IMR-90 (cell line): Measurements from ENCODE around the gene LY86. TPM values are rescaled to one million over a fixed set of nuclear protein-coding genes. Genes with fewer than 3 reads are reported as not detected.

ENCODE experiments used
- ATAC-seq: fragments of 200-7000 bp; cut with Tn5 transposase; 2 replicates; pipeline ENCODE4 v1.9.1; 2020; ENCODE audit warnings: low read depth, mild to moderate bottlenecking, moderate library complexity
- BruUV-seq: library from RNA; stranded (reverse); fragments of 400-500 nt; replicated peaks from 2 replicates; lab custom pipeline; 2021; lab: Mats Ljungman, UMichigan
- CTCF ChIA-PET: fragments of 300-600 bp; formaldehyde crosslinking; extraction: SDS; loops from one replicate; lab custom pipeline; 2021; ENCODE audit warnings: antibody characterized with exemption; lab: Yijun Ruan, JAX
- POLR2A ChIA-PET: fragments of 300-600 bp; sonication (Branson Sonifier 250); formaldehyde crosslinking; loops from one replicate; lab custom pipeline; 2022; ENCODE audit warnings: antibody characterized with exemption; ENCODE audit not compliant: unreplicated experiment; lab: Charles Lee
- DNase-seq: peaks from one replicate; pipeline ENCODE4 v3.0.0; 2013
- H2AFZ ChIP-seq: replicated peaks from 2 replicates; pipeline ENCODE3; 2013; ENCODE audit warnings: low read length, mild to moderate bottlenecking; ENCODE audit not compliant: poor library complexity
- H2AK5ac ChIP-seq: 2 replicates; pipeline ENCODE4 v1.6.1; 2013; ENCODE audit warnings: low read depth, low read length, inconsistent platforms
- H2AK9ac ChIP-seq: replicated peaks from 2 replicates; pipeline ENCODE3; 2013; ENCODE audit warnings: mild to moderate bottlenecking, low read depth, low read length, moderate library complexity; ENCODE audit not compliant: poor library complexity
- H2BK120ac ChIP-seq: 2 replicates; pipeline ENCODE4 v1.6.1; 2013; ENCODE audit warnings: low read depth, low read length, inconsistent platforms
- H2BK15ac ChIP-seq: 3 replicates; pipeline ENCODE4 v1.6.1; 2013; ENCODE audit warnings: low read depth, low read length, inconsistent platforms
- H2BK20ac ChIP-seq: 2 replicates; pipeline ENCODE4 v1.6.1; 2013; ENCODE audit warnings: low read depth, mild to moderate bottlenecking, inconsistent platforms, low read length, moderate library complexity
- H2BK5ac ChIP-seq: 2 replicates; pipeline ENCODE4 v1.6.1; 2013; ENCODE audit warnings: mild to moderate bottlenecking, low read depth, low read length, inconsistent platforms; ENCODE audit not compliant: poor library complexity, severe bottlenecking
- H3K14ac ChIP-seq: replicated peaks from 2 replicates; pipeline ENCODE4 v1.6.1; 2013; ENCODE audit warnings: low read depth, low read length, inconsistent platforms
- H3K18ac ChIP-seq: 2 replicates; pipeline ENCODE4 v1.6.1; 2013; ENCODE audit warnings: low read depth, low read length, control low read depth
- H3K23ac ChIP-seq: 2 replicates; pipeline ENCODE4 v1.6.1; 2013; ENCODE audit warnings: low read depth, low read length, inconsistent platforms
- H3K27ac ChIP-seq: 2 replicates; pipeline ENCODE4 v1.5.1; 2013; ENCODE audit warnings: mild to moderate bottlenecking, control low read depth, low read length; ENCODE audit not compliant: insufficient read depth
- H3K27me3 ChIP-seq: 2 replicates; pipeline ENCODE4 v1.6.1; 2013; ENCODE audit warnings: low read length; ENCODE audit not compliant: control insufficient read depth, insufficient read depth
- H3K36me3 ChIP-seq: 2 replicates; pipeline ENCODE4 v1.6.1; 2013; ENCODE audit warnings: low read length, mixed read lengths; ENCODE audit not compliant: control insufficient read depth, insufficient read depth
- H3K4ac ChIP-seq: 2 replicates; pipeline ENCODE4 v1.6.1; 2013; ENCODE audit warnings: low read depth, low read length, inconsistent platforms
- H3K4me1 ChIP-seq: 2 replicates; pipeline ENCODE4 v1.6.1; 2013; ENCODE audit warnings: low read length, mixed read lengths; ENCODE audit not compliant: control insufficient read depth, insufficient read depth
- H3K4me2 ChIP-seq: 2 replicates; pipeline ENCODE4 v1.6.1; 2013; ENCODE audit warnings: low read depth, mild to moderate bottlenecking, control low read depth, low read length, moderate library complexity
- H3K4me3 ChIP-seq: 2 replicates; pipeline ENCODE4 v1.5.1; 2013; ENCODE audit warnings: low read depth, mild to moderate bottlenecking, control low read depth, low read length, moderate library complexity; ENCODE audit not compliant: insufficient read depth
- H3K56ac ChIP-seq: 2 replicates; pipeline ENCODE4 v1.6.1; 2013; ENCODE audit warnings: low read length, inconsistent platforms; ENCODE audit not compliant: insufficient read depth; ENCODE audit errors: extremely low read depth
- H3K79me1 ChIP-seq, 2 experiments: 2 replicates each; pipeline ENCODE4 v1.6.1; 2013; ENCODE audit warnings: low read length in 2 of 2, inconsistent platforms in 1 of 2, low read depth in 1 of 2
- H3K9ac ChIP-seq: 2 replicates; pipeline ENCODE4 v1.6.1; 2013; ENCODE audit warnings: low read depth, low read length, control low read depth
- H3K9me1 ChIP-seq: 2 replicates; pipeline ENCODE4 v1.6.1; 2013; ENCODE audit warnings: low read length, inconsistent platforms; ENCODE audit not compliant: insufficient read depth
- H3K9me3 ChIP-seq: 2 replicates; pipeline ENCODE4 v1.6.1; 2013; ENCODE audit warnings: low read length; ENCODE audit not compliant: control insufficient read depth, insufficient read depth
- H4K20me1 ChIP-seq: 2 replicates; pipeline ENCODE4 v1.6.1; 2013; ENCODE audit warnings: low read length, inconsistent platforms; ENCODE audit not compliant: insufficient read depth
- H4K5ac ChIP-seq: 2 replicates; pipeline ENCODE4 v1.6.1; 2013; ENCODE audit warnings: mild to moderate bottlenecking, low read depth, low read length, control low read depth
- H4K8ac ChIP-seq, 2 experiments: 2 replicates each; pipeline ENCODE4 v1.6.1; 2013; ENCODE audit warnings: low read depth in 2 of 2, low read length in 2 of 2, control low read depth in 1 of 2, inconsistent platforms in 1 of 2
- H4K91ac ChIP-seq: 2 replicates; pipeline ENCODE4 v1.6.1; 2013; ENCODE audit warnings: low read depth, low read length, inconsistent platforms; ENCODE audit not compliant: insufficient read depth
- BHLHE40 ChIP-seq: fragments of 150-350 bp; IDR thresholded peaks from 2 replicates; pipeline ENCODE4 v1.6.1; 2016; ENCODE audit warnings: mild to moderate bottlenecking, low read depth, low read length
- CEBPB ChIP-seq: IDR thresholded peaks from 2 replicates; pipeline ENCODE4 v1.6.1; 2012; ENCODE audit warnings: low read depth, low read length, improper control_type of control experiment
- CHD1 ChIP-seq: IDR thresholded peaks from 2 replicates; pipeline ENCODE4 v1.6.1; 2012; ENCODE audit warnings: low read depth, low read length, improper control_type of control experiment
- FOS ChIP-seq: fragments of 150-350 bp; IDR thresholded peaks from 2 replicates; pipeline ENCODE4 v1.6.1; 2016; ENCODE audit warnings: low read depth, low read length
- MAZ ChIP-seq: IDR thresholded peaks from 2 replicates; pipeline ENCODE4 v1.6.1; 2012; ENCODE audit warnings: low read depth, mild to moderate bottlenecking, low read length, improper control_type of control experiment, moderate library complexity, borderline replicate concordance
- NFE2L2 ChIP-seq: fragments of 150-350 bp; IDR thresholded peaks from 2 replicates; pipeline ENCODE4 v1.6.1; 2016; ENCODE audit warnings: low read depth, mild to moderate bottlenecking, low read length
- POLR2A ChIP-seq: IDR thresholded peaks from 2 replicates; pipeline ENCODE4 v1.6.1; 2012; ENCODE audit warnings: mild to moderate bottlenecking, low read depth, low read length
- RFX5 ChIP-seq: IDR thresholded peaks from 2 replicates; pipeline ENCODE4 v1.8.0; 2012; ENCODE audit warnings: low read depth, mild to moderate bottlenecking, low read length, moderate library complexity
- WGBS, 2 experiments: methylation state at CpG; one replicate each; pipeline versions ENCODE4 v1.1.5 to v1.1.7; 2013; ENCODE audit warnings: missing lambda C conversion rate in 2 of 2; ENCODE audit not compliant: insufficient read length in 1 of 2; ENCODE audit errors: extremely low coverage in 2 of 2; 5-methylcytosine and 5-hydroxymethylcytosine counted together
- dilution Hi-C: fragments of 300-500 bp; cut with HindIII; formaldehyde crosslinking; loops from one replicate; pipeline ENCODE4 v1.14.3; 2018; ENCODE audit warnings: low sequenced_read_pairs; ENCODE audit not compliant: unreplicated experiment
- in situ Hi-C: fragments of 300-500 bp; cut with MboI; formaldehyde crosslinking; loops from 3 replicates; pipeline ENCODE4 v1.14.3; 2019; ENCODE audit warnings: low sequenced_read_pairs, inconsistent platforms, mixed read lengths
- intact Hi-C: fragments of 100-400 bp; cut with micrococcal nuclease; formaldehyde crosslinking; loops from 2 replicates; pipeline ENCODE4 v1.10.0; 2022
- polyA plus RNA-seq, 3 experiments: library from polyadenylated mRNA; depleted of rRNA; stranded (reverse); fragments of >200 nt; gene quantifications; 2 replicates each; pipeline ENCODE4 v1.2.3, GENCODE V29; 2012; ENCODE audit warnings: low replicate concordance in 1 of 3
- total RNA-seq: library from RNA; depleted of rRNA; stranded (reverse); fragments of >200 nt; gene quantifications from 2 replicates; pipeline ENCODE4 v1.2.3, GENCODE V29; 2012
- TF ChIP-seq, protein P1 (sequence below): fragments of 150-350 bp; IDR thresholded peaks from 2 replicates; pipeline ENCODE4 v1.6.1; 2017; ENCODE audit warnings: mild to moderate bottlenecking, antibody characterized with exemption, low read length, low read depth
- TF ChIP-seq, protein P2 (sequence below): fragments of 150-350 bp; IDR thresholded peaks from 2 replicates; pipeline ENCODE4 v1.6.1; 2016; ENCODE audit warnings: low read depth, mild to moderate bottlenecking, low read length, moderate library complexity, borderline replicate concordance

LY86 gene
- total and polyA plus RNA-seq, 2 of the 4 experiments (the other 2 are of a cell fraction), result not detected

DNA sequence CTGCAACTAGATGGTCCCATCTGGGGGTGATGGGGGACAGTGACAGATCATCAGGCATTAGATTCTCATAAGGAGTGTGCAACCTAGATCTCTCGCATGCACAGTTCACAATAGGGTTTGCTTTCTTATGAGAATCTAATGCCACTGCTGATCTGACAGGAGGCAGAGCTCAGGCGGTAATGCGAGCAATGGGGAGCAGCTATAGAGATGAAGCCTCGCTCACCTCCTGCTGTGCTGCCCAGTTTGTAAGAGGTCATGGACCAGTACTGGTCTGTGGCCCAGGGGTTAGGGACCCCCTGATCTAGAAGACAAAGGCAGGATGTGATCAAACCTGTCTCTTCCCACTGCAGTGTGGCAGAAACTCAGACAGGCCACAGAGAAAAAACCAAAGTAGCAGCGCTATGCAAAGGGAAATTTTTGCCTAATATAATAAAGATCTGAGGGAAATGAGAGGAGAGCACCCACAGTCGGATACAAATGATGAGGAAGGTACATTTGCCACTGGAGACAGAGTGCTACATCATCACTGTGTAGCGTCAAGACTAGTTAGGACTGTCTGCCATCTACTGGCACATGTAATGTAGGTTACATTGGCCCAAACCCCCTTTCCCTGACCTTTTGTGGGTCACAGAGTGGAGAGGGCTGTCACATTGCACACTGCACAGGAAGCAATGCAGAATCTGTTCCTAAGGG, 4.1 kb upstream of the LY86 start:
- no peaks in the 10 kb centered on the region for H4K20me1 ChIP-seq
- H3K27ac ChIP-seq, result no peak overlapping the region
- CTCF ChIA-PET, result no interaction called here
- no peak overlapping the region for H4K5ac ChIP-seq
- H3K4me1 ChIP-seq, result no peaks in the 10 kb centered on the region
- no peak overlapping the region for H3K4ac ChIP-seq
- no peak overlapping the region for H2BK20ac ChIP-seq
- H2AK9ac ChIP-seq, result no peak overlapping the region
- POLR2A ChIA-PET, result no interaction called here
- no peaks in the 10 kb centered on the region for H3K27me3 ChIP-seq
- no peak overlapping the region for H3K18ac ChIP-seq
- H3K14ac ChIP-seq, result no peak overlapping the region
- no peak overlapping the region for H2AK5ac ChIP-seq
- no peaks in the 10 kb centered on the region for H3K9me1 ChIP-seq
- no peak overlapping the region for H2AFZ ChIP-seq
- no peak overlapping the region for H3K23ac ChIP-seq
- H2BK5ac ChIP-seq, result no peak overlapping the region
- H3K9ac ChIP-seq, result no peak overlapping the region
- no peak overlapping the region for H3K4me3 ChIP-seq
- no peak overlapping the region for H4K8ac ChIP-seq
- WGBS, 2 experiments, result 75% methylated on average over 2 of the region's 7 CpGs; no CpG with 5 or more reads in 1 of the 2 experiments
- H3K4me2 ChIP-seq, result no peak overlapping the region
- TF ChIP-seq CHD1 (no peak), CEBPB (no peak), RFX5 (no peak), FOS (no peak), POLR2A (no peak), BHLHE40 (no peak), NFE2L2 (no peak), MAZ (no peak)
- TF ChIP-seq, protein P1, sequence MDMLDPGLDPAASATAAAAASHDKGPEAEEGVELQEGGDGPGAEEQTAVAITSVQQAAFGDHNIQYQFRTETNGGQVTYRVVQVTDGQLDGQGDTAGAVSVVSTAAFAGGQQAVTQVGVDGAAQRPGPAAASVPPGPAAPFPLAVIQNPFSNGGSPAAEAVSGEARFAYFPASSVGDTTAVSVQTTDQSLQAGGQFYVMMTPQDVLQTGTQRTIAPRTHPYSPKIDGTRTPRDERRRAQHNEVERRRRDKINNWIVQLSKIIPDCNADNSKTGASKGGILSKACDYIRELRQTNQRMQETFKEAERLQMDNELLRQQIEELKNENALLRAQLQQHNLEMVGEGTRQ, result no peak
- TF ChIP-seq, protein P2, sequence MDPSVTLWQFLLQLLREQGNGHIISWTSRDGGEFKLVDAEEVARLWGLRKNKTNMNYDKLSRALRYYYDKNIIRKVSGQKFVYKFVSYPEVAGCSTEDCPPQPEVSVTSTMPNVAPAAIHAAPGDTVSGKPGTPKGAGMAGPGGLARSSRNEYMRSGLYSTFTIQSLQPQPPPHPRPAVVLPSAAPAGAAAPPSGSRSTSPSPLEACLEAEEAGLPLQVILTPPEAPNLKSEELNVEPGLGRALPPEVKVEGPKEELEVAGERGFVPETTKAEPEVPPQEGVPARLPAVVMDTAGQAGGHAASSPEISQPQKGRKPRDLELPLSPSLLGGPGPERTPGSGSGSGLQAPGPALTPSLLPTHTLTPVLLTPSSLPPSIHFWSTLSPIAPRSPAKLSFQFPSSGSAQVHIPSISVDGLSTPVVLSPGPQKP, result no peak
- DNase-seq, result no peak
- intact Hi-C loops, result no loop called here
- H3K79me1 ChIP-seq, result no peaks in the 10 kb centered on the region
- no peak overlapping the region for H2BK120ac ChIP-seq
- dilution Hi-C loops, result no loop called here
- BruUV-seq, result no TSS peak
- H3K9me3 ChIP-seq, result peaks cover 4% of the 10 kb centered on the region; the same call in 1 of the 2 replicates
- in situ Hi-C loops, result no loop called here
- no peak overlapping the region for H3K56ac ChIP-seq
- ATAC-seq, result no peak
- no peak overlapping the region for H2BK15ac ChIP-seq
- H4K91ac ChIP-seq, result no peak overlapping the region
- no peaks in the 10 kb centered on the region for H3K36me3 ChIP-seq
